HG03159 (cell line): ENCODE results near the gene PRR23E.

Source experiments
- ATAC-seq: cut with Tn5 transposase; IDR thresholded peaks from one replicate; pipeline ENCODE4 v1.9.1; 2021; ENCODE audit warnings: mild to moderate bottlenecking, moderate library complexity; ENCODE audit not compliant: unreplicated experiment

Gene PRR23E

DNA sequence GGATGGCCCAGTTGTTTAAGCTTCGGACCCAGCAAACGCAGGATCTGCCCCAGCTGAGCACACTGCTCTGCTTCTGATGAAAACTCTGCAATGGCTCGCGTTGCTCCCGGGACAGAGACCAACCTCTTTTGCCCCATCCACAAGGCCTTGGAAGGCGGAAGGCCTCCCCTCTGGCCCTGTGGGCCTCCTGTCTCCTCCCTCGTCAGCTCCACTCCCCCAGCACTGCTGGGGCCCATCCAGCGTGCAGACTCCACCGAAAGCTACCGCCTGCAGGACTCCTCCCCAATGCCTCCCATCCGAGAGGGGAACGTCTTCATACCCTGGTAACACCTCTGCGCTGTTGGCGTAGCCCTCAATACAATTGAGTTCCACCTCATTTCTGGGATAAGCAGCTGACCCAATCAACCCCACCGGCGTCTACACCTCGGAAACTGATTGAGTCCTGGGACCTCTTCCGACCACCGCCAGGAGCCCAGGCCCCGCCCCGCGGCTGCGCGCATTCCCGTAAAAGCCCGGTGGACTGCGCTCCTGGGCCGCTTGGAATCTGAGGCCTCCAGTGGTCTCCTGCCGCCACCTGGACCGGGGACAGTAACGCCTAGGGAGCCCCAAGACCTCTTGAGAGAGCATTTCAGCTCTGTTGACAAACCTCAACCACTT lies at the start of gene PRR23E:
TSS of gene PRR23E (plus strand) at position 556 of the 657 bp plus-strand sequence. CDS start 3,555 bp downstream, outside the sequence.
- ATAC-seq: no peak

DNA sequence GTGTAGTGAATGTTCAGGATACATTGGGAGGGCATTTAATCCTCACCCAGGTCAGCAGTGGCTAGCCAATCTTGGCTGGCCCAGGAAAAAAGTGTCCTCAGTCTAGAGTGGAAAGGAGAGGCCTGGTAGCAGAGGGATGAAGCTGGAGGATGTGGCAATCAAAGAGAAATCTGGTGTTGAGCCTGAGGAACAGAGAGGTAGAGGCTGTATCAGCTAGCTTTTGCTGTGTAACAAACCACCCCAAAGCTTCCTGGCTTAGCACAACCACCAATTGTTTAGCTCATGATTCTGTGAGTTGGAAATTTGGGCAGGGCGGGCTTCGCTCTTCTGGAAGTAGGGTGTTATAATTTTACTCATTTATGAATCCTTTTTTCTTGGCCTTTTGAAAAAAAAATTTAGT lies 49.8 kb upstream of the PRR23E start:
- ATAC-seq: no peak

- ATAC-seq: no peak
These were observed 48.3 kb upstream of the PRR23E start for GRCh38 chr3:127144631-127145030.

DNA sequence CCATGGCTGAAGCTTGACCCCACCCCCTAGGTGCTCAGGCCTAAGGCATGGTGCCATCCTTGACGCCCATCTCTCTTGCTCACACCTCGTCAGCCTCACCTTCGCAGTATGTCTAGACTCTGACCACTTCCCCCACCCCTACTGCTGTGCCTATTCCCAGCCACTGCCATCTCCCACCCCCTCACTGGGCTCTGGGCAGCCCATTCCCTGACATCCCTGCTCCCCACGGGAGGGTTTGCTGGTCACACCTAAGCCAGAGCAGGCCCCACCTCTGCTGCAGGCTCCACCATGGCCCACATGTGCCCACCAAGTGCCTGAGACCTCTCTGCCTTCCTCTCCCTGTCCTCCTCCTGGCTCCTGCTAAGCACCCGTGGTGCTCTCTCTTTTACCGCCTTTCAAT lies 47.7 kb upstream of the PRR23E start:
- ATAC-seq: no peak

GRCh38 chr3:127147291-127147885 lies 45.5 kb upstream of the PRR23E start:
- ATAC-seq: no peak

GRCh38 chr3:127149621-127150310 lies 43.2 kb upstream of the PRR23E start:
- no peak for ATAC-seq

DNA sequence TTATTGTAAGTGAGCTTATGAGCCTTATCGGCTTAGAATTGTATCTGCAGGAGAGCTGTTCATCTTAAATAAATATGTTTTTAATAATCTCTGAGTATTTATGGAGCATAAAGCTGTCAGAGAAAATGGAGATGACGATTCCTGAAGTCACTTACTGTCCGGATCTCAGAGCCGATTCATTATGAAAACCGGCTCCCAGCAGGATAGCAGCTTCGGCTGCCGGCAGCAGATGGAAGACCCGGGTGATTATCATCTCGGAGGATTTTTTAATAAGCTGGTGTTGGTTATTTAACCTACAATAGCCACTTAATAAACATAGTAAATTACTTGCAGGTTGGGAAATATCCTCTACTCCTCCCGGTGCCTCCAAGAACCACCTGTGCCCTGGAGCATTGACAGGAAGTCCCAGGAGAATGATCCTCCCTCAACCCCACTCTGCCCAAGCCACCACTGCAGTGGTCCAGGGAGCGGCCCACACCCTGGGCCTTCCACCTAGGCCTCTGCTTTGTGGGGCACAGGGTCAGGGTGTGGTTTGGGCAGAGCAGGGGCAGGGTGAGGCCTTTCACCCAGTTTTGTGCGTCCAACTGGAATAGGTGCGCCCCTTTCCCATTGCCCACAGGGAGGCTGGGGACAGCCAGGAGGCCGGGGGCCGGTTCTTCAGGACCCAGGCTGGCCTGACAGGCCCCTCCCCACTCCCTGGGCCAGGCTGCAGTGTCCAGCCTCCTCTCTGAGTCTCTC lies 42.2 kb upstream of the PRR23E start:
- no peak for ATAC-seq

- ATAC-seq: no peak
These were observed 41.7 kb upstream of the PRR23E start for GRCh38 chr3:127151251-127151564.

DNA sequence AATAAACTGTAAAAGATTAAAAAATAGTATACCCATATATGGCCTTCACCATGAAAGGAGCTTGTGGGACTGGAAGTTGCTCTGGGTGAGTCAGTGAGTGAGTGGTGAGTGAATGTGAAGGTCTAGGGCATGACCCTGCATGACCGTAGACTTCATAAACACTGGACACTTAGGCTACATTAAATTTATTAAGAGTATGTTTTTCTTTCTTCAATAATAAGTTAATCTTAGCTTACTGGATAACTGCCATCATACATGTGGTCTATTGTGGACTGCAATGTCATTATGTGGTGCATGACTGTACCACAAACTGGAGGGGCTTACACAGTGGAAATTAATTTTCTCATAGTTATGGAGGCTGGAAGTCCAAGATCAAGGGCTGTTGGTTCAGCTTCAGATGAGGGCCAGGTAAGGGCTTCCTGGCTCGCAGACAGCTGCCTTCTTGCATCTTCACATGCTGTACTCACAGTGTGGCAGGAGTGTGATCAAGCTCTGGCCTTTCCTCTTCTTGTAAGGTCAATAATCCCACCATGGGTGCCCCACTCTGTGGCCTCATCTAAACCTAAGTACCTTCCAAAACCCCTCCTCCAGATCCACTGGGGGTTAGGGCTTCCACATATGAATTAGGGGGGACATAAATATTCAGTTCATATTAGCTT lies 40.8 kb upstream of the PRR23E start:
- no peak for ATAC-seq

DNA sequence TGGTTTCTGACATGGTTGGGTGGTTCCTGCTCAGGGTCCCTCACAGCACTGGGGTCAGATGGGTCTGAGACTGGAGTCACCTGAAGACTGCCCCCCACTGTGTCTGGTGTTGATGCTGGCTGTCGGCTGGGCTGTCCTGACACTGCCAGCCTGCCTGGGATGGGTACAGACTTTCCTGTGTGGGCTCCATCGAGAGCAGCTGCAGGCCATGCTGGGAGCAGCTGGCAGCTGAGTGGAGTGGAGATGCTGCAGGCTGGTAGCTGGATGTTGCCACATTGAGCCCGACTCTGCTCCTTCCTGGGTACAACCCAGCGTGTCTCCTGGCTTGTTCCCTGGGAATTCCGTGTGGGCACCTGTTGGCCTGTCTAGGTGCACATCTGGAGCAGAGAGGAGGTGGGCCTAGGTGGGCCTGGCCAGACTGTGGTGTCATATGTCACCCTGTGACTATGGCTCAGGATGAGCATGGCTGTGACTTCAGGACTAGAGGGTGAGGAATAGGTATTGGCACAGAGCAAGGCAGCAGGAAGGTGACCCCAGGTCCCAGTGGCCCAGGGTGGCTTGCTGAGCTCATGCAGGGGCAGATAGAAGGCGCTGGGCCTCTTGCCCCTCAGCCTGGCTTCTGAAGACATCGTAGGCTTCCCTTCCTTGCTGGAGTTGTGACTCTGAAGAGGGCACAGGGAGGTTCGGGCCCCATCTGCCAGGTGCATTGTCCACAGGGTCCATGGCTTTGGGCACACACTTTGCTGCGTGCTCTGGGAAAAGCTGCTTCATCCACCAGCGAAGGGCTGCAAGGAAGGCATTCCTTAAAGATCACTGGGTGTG lies 40.0 kb upstream of the PRR23E start:
- no peak for ATAC-seq

DNA sequence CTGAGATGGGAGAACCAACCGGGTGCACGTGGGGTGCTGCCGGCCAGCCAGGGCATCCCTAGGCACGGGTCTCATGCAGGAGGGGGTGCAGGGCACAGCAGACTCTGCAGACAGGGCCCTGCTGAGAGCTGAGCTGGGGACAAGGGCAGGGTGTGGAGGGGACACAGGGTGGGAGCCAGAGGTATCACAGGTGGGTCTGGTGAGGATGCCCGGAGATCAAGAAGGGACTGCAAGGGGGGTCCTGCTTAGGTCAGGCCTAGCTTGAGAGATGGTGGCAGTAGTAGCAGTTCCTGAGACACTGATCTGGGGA lies 39.5 kb upstream of the PRR23E start:
- ATAC-seq: no peak

- ATAC-seq: no peak
These were observed 36.4 kb upstream of the PRR23E start for GRCh38 chr3:127156338-127157050.

DNA sequence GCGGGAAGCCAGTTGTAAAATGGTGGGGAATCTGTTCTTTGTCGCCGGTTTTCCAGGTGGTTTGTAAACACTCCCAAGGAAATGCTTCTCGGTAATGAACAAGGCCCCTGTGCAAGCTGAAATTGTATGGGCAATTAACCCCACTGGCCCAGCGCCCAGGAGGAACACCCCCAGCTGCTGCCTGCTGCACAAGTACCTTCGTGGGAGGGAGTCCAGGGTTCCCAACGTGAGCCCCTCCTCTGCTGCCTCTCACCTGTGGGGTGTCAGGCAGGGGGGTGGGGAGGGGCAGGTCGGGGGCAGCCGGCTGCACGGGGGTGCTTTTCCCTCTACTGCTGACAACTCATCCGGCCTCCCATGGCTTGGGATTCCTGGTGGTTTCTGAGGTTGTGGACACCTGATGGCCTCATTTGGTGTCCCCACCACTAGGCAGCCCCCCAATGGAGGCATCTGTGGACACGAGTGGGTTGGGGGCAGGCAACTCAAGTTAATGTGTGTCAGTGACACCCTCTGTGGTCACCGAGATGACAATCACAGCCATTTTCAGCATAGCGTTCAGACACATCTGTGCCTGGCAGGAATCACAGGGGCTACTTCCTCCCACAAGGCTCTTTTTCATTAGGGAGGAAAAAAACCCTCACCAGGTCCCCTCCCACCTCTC lies 35.6 kb upstream of the PRR23E start:
- no peak for ATAC-seq

DNA sequence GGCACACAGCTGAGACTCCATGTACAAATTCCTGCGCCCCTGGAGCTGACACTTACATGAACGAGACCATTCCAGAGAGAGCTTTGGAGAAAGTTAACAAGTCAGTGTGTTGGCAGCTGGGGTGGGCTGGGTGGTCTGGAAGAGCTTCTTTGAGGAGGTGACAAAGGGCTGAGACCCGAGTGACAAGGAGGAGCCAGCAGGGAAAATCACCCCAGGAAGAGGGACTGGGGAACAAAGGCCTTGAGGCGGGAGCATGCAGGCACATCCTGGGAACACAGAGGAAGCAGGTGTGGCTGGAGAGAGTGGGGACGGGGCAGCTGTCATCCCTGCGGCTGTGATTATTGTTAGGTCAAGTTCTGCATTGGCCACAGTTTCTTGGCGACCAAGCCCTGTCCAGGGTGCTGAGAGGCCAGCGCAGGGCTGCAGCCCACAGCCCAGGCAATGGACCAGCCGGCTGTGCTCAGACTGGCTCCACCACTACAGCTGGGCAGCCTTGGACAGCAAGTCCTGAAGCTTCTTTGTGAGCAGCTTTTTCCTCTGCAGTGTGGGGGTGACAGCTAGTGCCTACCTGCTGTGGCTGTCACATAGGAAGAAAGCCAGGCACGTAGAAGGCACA lies 34.2 kb upstream of the PRR23E start:
- no peak for ATAC-seq

- ATAC-seq: no peak
These were observed 33.4 kb upstream of the PRR23E start for GRCh38 chr3:127159543-127159942.

GRCh38 chr3:127161236-127161635 lies 31.7 kb upstream of the PRR23E start:
- ATAC-seq: no peak

DNA sequence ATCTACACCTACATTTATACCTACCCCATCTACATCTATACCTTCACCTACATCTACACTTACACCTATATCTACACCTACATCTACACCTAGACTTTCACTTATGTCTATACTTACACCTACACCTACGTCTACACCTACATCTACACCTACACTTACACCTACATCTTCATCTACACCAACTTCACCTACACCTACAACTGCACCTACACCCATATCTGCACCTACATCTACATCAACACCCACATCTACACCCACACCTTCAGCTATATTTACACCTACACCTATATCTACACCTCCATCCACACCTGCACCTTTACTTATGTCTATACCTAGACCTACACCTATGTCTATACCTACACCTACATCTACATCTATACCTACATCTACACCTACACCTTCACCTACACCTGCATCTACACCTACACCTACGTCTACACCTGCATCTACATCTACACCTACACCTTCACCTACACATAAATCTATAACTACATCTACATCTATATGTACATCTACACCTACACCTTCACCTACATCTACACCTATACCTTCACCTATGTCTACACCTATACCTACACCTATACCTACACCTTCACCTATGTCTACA lies 30.9 kb upstream of the PRR23E start:
- no peak for ATAC-seq

- ATAC-seq: no peak
These were observed 29.8 kb upstream of the PRR23E start for GRCh38 chr3:127162947-127163645.
